SIG-M5 treated with dmso at 0.1 percent for 504 hours (cell line): Measurements from ENCODE around the gene ENPEP.
"Not testable (repeated sequence)": the region's sequence is repeated elsewhere in the genome, so short reads cannot be mapped to it uniquely, and the experiment has no call there.

ENCODE experiments used
- DNase-seq: peaks from one replicate; lab custom pipeline; 2025; ENCODE audit not compliant: unreplicated experiment; lab: John Stamatoyannopoulos, UW

Gene ENPEP

GRCh38 chr4:110484767-110485166 is 8.8 kb downstream of the ENPEP start:
- DNase-seq: no peak

DNA sequence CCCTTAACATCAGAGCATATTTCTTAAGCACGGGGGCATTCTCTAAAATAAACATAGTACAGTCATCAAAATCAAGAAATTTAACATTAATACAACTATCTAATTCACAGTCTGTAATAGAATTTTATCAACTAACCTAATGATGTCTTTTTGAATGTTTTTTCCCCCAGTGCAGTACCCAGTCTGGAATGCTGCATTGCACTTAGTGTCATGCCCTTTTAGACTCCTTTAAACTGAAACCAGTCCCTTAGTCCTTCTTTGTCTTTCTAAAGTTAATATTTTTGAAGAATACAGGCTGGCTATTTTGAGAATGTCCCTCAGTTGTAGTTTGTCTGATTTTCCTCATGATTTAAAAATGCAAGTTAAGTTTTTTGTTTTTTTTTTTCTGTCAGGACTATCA is 9.5 kb downstream of the ENPEP start:
- DNase-seq: no peak

- no peak for DNase-seq
Measured at GRCh38 chr4:110486256-110486655, 10.3 kb downstream of the ENPEP start.

DNA sequence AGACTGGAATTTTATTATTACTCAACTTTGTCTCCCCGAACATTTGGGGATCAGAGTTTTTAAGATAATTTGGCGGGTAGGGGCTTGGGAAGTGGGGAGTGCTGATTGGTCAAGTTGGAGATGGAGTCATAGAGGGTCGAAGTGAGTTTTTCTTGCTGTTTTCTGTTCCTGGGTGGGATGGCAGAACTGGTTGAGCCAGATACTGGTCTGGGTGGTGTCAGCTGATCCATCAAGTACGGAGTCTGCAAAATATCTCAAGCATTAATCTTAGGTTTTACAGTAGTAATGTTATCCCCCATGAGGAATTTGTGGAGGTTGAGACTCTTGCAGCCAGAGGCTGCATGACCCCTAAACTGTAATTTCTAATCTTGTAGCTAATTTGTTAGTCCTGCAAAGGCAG is 10.9 kb downstream of the ENPEP start:
- DNase-seq: not testable (repeated sequence)

GRCh38 chr4:110487873-110488272 is 11.9 kb downstream of the ENPEP start:
- DNase-seq: no peak

GRCh38 chr4:110489901-110490508 is 14.1 kb downstream of the ENPEP start:
- no peak for DNase-seq

DNA sequence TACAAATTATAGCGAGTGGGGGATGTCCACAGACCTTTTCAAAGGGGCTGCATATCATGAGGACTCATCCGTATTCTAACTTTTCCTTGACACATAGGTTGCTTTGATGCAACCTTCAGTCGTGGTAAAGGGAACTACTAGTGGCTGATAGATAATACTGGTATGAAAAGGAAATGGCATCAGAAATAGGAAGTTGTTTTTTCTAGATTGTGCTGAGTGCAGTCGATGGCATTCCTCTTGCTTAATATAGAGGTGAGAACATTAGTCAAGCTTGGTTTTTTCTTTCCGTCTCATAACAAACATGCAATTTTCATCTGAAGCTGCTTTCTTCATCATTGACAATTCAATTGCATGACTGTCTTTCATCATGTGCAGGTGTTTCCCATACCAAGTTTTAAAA is 16.6 kb downstream of the ENPEP start:
- DNase-seq: peak; percentile 80

DNA sequence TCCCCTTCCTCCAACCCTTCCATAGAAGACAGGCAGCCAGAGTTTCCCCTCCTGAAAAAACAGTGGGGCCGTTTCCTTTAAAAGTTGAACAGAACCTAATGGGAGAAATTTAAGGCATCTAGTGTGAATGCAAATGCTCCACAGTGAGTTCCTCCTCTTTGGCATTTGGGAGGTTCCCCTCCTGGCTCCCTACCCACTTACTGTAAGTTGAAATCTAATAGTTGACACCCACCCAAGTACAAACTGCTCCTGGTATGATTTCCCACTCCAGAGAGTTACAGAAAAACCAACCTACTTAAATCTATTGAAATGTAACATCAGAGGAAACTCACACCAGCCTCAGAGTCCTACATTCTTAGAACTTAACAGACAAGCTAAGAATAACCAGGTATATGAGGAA is 17.6 kb downstream of the ENPEP start:
- no peak for DNase-seq

DNA sequence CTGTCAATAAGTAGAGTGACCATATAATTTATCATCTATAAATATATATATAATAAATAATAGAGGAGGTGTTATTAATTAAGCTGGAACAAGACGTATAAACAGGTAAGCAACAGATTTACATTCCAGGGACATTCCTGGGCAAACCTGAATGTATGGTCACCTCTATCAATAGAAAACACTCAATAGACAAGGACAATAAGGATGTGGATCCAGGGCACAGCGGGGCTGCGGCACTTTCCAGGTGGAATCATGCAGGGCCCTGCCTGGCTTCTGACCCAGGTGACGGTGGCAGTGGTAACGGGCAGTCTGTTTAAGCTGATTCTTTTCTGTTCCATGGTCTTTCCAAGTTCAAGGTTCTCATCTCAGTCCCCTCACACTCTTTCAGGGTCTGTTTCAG is 22.5 kb downstream of the ENPEP start:
- no peak for DNase-seq

DNA sequence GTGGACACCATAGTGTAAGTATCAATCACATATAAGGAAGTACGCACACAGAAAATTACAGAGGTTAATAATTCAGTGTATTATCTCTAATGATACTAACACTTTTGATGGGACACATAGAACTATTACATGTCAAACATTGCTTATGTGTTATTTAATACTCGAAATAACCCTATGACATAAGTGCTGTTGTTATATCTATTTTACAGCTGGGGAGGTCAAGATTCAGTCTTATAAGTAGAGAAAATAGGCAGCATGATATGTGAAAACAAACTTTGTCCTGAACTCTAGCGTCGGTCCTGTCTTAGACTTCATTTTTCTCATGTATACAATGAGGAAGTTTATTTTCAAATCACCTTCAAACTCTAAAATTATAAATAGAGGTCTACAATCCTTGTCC is 23.2 kb downstream of the ENPEP start:
- DNase-seq: no peak

GRCh38 chr4:110501826-110502225 is 25.9 kb downstream of the ENPEP start:
- DNase-seq: no peak

DNA sequence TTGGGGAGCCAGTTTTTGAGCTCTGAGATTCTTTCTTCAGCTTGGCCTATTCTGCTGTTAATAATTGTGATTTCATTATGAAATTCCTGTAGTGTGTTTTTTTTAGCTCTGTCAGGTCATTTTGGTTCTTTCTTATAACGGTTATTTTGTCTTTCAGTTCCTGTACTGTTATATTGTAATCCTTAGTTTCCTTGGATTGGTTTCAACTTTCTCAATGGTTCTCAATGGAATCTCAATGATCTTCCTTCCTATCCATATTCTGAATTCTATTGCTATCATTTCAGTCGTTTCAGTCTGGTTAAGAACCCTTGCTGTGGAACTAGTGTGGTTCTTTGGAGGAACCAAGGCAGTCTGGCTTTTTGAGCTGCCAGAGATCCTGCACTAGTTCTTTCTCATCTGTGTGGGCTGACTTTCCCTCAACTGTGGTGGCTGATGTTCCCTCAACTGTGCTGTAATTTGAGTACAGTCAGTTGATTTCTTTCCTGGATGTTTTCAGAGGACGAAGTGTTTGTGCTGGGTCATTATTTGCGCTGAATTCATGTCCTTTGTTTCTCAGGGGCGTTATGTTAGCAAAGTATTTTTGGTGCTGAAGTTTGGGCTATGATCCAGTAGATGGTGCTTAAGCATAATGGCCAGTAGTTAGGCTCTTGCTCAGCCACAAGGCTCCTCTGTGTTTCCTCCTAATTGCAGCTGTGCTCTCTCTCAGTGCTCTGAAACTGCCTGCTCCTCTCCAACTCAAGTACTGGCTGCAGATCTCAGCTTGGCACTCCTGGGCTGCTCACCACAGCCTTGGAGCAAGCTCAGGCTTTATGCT is 27.5 kb downstream of the ENPEP start:
- peak; percentile 4 for DNase-seq

GRCh38 chr4:110504084-110504435 is 28.1 kb downstream of the ENPEP start:
- DNase-seq: no peak

GRCh38 chr4:110505440-110505839 is 29.5 kb downstream of the ENPEP start:
- no peak for DNase-seq

DNA sequence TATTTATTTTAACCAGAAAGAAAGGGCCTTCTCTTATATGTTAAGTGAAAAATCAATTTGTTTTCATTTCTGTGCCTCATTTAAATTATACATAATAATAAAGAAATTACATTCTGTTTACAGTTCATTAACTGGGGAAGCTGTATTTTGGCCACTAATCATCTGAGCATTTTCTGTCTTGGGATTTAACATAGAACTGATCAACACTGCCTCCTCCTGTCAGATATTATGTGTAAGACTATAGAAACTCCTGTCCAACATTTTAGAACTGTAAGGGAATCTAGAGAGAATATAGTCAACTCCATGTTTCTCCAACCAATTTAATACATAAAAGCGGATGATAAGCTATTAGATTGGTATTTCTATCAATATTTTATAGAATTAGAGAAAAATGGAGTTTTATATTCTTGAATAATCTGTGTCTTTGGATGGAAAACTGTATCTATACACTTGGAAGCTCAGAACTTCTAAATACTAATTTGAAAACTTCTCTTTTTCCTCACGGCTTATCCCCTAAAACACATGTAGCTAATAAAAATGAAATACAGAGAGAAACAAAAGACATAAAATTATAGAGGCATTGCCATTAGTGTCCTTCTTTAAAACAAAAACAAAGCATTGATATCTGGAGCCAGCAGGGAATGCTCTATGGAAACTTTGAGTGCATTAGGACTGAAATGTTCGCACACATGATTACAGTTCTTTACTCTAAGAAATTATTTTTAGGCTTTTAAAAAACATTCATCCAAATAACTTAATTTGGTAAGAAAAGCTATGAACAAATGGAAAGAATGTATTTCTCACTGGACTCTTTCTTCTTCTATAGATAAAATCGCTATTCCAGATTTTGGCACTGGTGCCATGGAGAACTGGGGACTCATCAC is 33.1 kb downstream of the ENPEP start:
- peak; percentile 41 for DNase-seq

DNA sequence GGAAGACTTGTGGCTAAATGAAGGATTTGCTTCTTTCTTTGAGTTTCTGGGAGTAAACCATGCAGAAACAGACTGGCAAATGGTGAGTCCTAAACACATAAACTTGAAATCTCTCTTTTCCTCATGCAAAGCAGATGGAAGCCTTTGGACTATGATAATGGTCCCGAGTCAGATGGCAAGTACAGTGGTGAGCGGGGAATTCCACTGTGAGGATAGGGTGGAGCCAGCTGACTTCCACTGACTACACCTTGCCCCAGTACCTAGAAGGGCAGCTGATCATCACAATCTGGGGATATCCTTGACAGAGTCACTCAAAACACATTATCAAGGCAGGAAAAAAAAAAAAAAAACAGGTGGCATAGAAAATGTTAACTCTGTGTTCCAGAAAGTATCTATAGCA is 34.3 kb downstream of the ENPEP start:
- no peak for DNase-seq

- peak; percentile 65 for DNase-seq
Measured at GRCh38 chr4:110510955-110511544, 35.1 kb downstream of the ENPEP start.

DNA sequence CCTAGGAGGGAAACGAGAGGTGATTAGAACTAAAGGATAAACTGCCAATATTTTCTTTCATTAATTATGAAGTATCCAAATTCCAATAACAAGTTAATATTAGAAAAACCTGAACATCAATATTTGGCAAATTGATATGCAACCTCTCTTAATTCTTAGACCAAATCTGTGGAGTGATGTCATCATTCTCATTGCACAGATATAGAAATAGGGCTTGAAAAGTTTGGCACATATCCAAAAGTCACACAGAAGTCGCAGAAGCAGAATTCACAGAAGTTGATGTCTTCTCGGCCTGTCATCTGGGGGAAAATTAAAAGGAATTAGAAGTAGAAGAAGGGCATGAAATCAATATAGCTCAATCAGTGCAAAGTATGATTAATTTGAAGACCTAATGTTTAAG is 36.9 kb downstream of the ENPEP start:
- DNase-seq: no peak

DNA sequence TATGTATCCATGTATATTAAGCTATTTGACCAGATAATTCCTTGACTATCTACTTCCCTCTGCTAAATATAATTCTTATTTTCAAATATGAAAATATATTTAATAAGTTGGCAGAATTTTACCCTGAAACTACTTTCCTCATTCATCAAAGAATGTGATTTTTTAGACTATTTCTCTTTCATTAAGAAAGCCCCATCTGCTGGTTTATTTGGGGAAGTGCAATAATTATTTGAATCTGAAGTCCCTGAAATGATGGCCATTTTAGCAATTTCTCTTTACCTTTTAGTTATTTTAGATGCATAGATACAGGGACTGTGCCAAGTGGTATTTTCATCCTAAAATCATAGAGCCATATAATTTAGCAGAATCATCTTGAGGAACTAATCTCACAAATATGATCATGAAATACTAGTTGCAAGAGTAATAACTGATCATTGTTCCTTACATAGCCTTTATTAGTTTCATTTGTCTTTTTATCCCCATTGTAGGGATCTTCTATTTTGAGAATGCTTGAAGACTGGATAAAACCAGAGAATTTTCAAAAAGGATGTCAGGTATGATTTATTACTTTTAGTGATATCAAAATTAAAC is 39.0 kb downstream of the ENPEP start:
- DNase-seq: peak; percentile 57

GRCh38 chr4:110515676-110516075 is 39.7 kb downstream of the ENPEP start:
- no peak for DNase-seq
